ENCODE data around the gene ID3. TPM values are rescaled to one million over a fixed set of nuclear protein-coding genes. Genes with fewer than 3 reads are reported as not detected.

ID3 gene
- total and polyA plus RNA-seq, 9 of the 15 experiments (the other 6 are each of a cell fraction or from before 2014, with no cell fraction given) = 6.8 to 59.8 (median 23.5) TPM

DNA sequence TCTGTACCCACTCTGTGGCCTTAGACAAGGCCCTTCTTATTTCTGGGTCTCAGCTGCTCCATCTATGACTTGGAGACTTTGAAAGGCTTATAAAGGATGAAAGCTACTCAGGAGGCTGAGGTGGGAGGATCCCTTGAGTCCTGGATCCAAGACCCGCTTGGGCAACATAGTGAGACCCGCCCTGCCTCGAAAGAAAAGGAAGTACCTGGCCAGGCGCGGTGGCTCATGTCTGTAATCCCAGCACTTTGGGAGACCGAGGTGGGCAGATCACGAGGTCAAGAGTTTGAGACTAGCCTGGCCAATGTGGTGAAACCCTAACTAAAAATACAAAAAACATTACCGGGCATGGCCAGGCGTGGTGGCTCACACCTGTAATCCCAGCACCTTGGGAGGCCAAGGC is 13.4 kb downstream of the ID3 start:
- H3K4me3 ChIP-seq = no peak overlapping the region
- ChIA-PET POLR2A (interaction anchor here (0.6 to 2.3 kb wide), 5 partner anchors 9 to 412 kb away, joined by 3 to 11 read pairs (median 4); no protein-coding TSS in a partner anchor), CTCF (ENCODE audit: low intra/inter-chr PET ratio) (interaction anchor here (0.8 to 5.4 kb wide), 4 partner anchors 91 to 119 kb away, joined by 3 to 147 read pairs (median 29); no protein-coding TSS in a partner anchor)
- in situ Hi-C loops (cut with MboI) = loop anchor here (5.0 kb wide), 1 partner anchor 91 kb away; no protein-coding TSS in a partner anchor
- H3K4me2 ChIP-seq (ENCODE audit: insufficient read depth, low read length) = no peak overlapping the region
- no peaks in the 10 kb centered on the region for H3K9me3 ChIP-seq (replicated peaks; ENCODE audit: control insufficient read depth, insufficient read depth, low read depth, low read length)
- no peaks in the 10 kb centered on the region for H3K27me3 ChIP-seq (ENCODE audit: control insufficient read depth in 2 of 2, insufficient read depth in 2 of 2, low read length in 2 of 2)
- intact Hi-C loops (cut with micrococcal nuclease) = loop anchor here (1.0 to 2.0 kb wide), 2 partner anchors 205 to 371 kb away; no protein-coding TSS in a partner anchor
- 60% methylated on average over 9 of the region's 9 CpGs for WGBS (ENCODE audit: insufficient coverage, low coverage, missing lambda C conversion rate)
- DNase-seq (ENCODE audit: extremely low read depth in 1 of 4, low spot score in 3 of 4) (no peak), ATAC-seq (no peak), FAIRE-seq (no peak)
- peaks cover 4 to 11% of the 10 kb centered on the region in 2 experiments for H3K4me1 ChIP-seq (replicated peaks in 1 of 2; ENCODE audit: control insufficient read depth in 2 of 2, insufficient read depth in 2 of 2, low read length in 2 of 2)
- no peak for TF ChIP-seq ZNF134 (CRISPR knock-in tag; conservative IDR thresholded peaks at IDR 0.05)
- TF ChIP-seq MXI1 (IDR thresholded peaks at IDR 0.05; ENCODE audit: low read depth, low read length) = no peak
- H3K9ac ChIP-seq (ENCODE audit: insufficient read depth in 1 of 2, low read depth in 2 of 2, low read length in 2 of 2) = 0 out of 4 replicates have a peak overlapping the region, but pooled peaks of 1 of the 2 experiments have one; percentile 19
- no peaks in the 10 kb centered on the region for H3K36me3 ChIP-seq (ENCODE audit: control insufficient read depth, insufficient read depth, low read length)
- no peaks in the 10 kb centered on the region for H3K79me2 ChIP-seq (ENCODE audit: control insufficient read depth, insufficient read depth, low read length)
- no peaks in the 10 kb centered on the region for H4K20me1 ChIP-seq (replicated peaks; ENCODE audit: control insufficient read depth, insufficient read depth, low read length)
- H3K9me1 ChIP-seq (ENCODE audit: control insufficient read depth, insufficient read depth, low read length) = no peaks in the 10 kb centered on the region
- no peak overlapping the region for H3K27ac ChIP-seq (ENCODE audit: extremely low read depth, low read depth, low read length)
- H2AFZ ChIP-seq (ENCODE audit: low read depth, low read length) = no peak overlapping the region
- no TSS peak for BruUV-seq (replicated peaks)

DNA sequence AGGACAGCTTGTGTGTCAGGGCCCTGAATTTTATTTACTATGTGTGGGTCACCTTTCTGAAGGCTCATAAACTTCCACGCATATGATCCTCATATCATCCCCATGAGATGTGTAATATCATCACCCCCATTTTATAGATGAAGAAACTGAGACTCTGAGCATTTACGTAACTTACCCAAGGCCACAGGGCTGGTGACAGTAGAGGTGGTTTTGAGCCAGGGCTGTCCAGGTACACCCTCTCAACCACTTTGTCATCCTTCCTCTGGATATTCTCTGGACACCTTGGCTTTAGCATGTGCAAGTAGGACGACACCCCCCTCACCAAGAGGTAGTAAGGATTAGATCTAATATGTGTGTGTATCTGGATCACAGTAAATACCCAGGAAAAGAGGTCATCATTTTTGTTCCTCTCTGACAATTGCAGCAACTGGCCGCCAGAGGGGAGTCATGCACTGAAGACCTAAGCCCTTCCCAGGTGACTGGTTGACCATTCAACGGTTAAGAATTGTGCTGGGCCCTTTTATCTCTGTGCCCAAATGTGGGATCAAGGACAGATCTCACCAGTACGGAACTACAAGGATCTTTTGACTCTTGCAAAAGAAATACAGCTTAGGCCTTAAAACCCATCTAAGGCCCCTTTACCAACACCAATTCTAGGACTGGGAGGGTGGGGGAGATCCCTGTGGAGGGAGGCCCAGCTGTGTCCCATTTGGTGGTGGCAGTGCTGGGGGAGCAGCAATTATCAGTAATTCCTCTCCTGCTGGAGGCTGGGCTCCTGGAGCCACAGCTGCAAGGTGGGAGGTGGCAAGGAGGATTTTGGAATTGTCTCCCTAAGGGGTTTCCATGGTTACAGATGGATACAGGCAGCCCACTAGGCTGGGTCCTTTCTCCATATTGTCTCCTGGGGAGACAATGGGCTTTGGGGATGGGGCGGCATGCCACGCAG is 14.6 kb downstream of the ID3 start:
- POLR2A ChIA-PET = interaction anchor here (0.6 to 2.3 kb wide), 10 partner anchors 10 to 1401 kb away, joined by 3 to 11 read pairs (median 4); partner anchors contain the start of gene RPL11
- Histone ChIP-seq H4K20me1 (replicated peaks; ENCODE audit: control insufficient read depth, insufficient read depth, low read length) (no peaks in the 10 kb centered on the region), H3K36me3 (ENCODE audit: control insufficient read depth, insufficient read depth, low read length) (no peaks in the 10 kb centered on the region), H3K4me3 (no peak overlapping the region), H3K9me1 (ENCODE audit: control insufficient read depth, insufficient read depth, low read length) (no peaks in the 10 kb centered on the region), H3K79me2 (ENCODE audit: control insufficient read depth, insufficient read depth, low read length) (no peaks in the 10 kb centered on the region), H3K4me1 (replicated peaks in 1 of 2; ENCODE audit: control insufficient read depth in 2 of 2, insufficient read depth in 2 of 2, low read length in 2 of 2) (peaks cover 11 to 12% of the 10 kb centered on the region in 2 experiments; a peak in 4 of 5 replicates), H3K27ac (ENCODE audit: extremely low read depth, low read depth, low read length) (no peak overlapping the region), H2AFZ (ENCODE audit: low read depth, low read length) (peak overlapping the region; percentile 50), H3K27me3 (ENCODE audit: control insufficient read depth in 2 of 2, insufficient read depth in 2 of 2, low read length in 2 of 2) (no peaks in the 10 kb centered on the region), H3K9ac (ENCODE audit: insufficient read depth in 1 of 2, low read depth in 2 of 2, low read length in 2 of 2) (no peak overlapping the region), H3K9me3 (replicated peaks; ENCODE audit: control insufficient read depth, insufficient read depth, low read depth, low read length) (no peaks in the 10 kb centered on the region), H3K4me2 (ENCODE audit: insufficient read depth, low read length) (no peak overlapping the region)
- peak; percentile 79 for ATAC-seq
- CTCF ChIA-PET (ENCODE audit: low intra/inter-chr PET ratio) = interaction anchor here (0.8 to 5.4 kb wide), 7 partner anchors 48 to 372 kb away, joined by 3 to 147 read pairs (median 6); no protein-coding TSS in a partner anchor
- DNase-seq (ENCODE audit: extremely low read depth in 1 of 4, low spot score in 3 of 4) = peak; percentile 72 to 88 (median 76)
- WGBS (ENCODE audit: insufficient coverage, low coverage, missing lambda C conversion rate) = 21% methylated on average over 8 of the region's 8 CpGs
- intact Hi-C loops (cut with micrococcal nuclease) = loop anchor here (1.0 to 2.0 kb wide), 4 partner anchors 93 to 372 kb away; no protein-coding TSS in a partner anchor
- BruUV-seq (replicated peaks) = no TSS peak
- in situ Hi-C loops (cut with MboI) = loop anchor here (5.0 kb wide), 1 partner anchor 93 kb away; no protein-coding TSS in a partner anchor
- FAIRE-seq = peak; percentile 94
- no peak; the same call in 1 of the 2 replicates for TF ChIP-seq PML (IDR thresholded peaks at IDR 0.05; ENCODE audit: low read length)
- TF ChIP-seq CSDE1 (IDR thresholded peaks at IDR 0.05) = peak in 1 of 2 experiments; percentile 43; a peak in 1 of 4 replicates
- TF ChIP-seq LCOR (CRISPR knock-in tag; IDR thresholded peaks at IDR 0.05) = no peak
- TF ChIP-seq, protein P1, sequence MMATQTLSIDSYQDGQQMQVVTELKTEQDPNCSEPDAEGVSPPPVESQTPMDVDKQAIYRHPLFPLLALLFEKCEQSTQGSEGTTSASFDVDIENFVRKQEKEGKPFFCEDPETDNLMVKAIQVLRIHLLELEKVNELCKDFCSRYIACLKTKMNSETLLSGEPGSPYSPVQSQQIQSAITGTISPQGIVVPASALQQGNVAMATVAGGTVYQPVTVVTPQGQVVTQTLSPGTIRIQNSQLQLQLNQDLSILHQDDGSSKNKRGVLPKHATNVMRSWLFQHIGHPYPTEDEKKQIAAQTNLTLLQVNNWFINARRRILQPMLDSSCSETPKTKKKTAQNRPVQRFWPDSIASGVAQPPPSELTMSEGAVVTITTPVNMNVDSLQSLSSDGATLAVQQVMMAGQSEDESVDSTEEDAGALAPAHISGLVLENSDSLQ (IDR thresholded peaks at IDR 0.05) = no peak
- peak; percentile 49; the same call in 1 of the 2 replicates for TF ChIP-seq JUND (IDR thresholded peaks at IDR 0.05; ENCODE audit: borderline replicate concordance, low read depth, low read length)
- TF ChIP-seq JUND (tag; IDR thresholded peaks at IDR 0.05; ENCODE audit: borderline replicate concordance, low read depth, low read length) = 0 out of 3 replicates have a peak, but pooled peaks have one; percentile 23
- TF ChIP-seq TGIF2 (CRISPR knock-in tag; IDR thresholded peaks at IDR 0.05) = no peak
- TF ChIP-seq ARID1B (IDR thresholded peaks at IDR 0.05) = 0 out of 2 replicates have a peak, but pooled peaks have one; percentile 22
- TF ChIP-seq ZC3H8 (IDR thresholded peaks at IDR 0.05) = no peak
